Tibial artery (tissue), 4 donors: ENCODE data around the gene HNRNPUL1.

ENCODE experiments used
- DNase-seq, 2 donors: peaks; one replicate each; pipeline ENCODE4 v3.0.0-alpha.2; 2019
- H3K27ac ChIP-seq, 2 donors: fragments of 200-600 bp; sonication (generic) in 1 of 2; 1 replicate in 1 of 2; 2 replicates in 1 of 2; pipeline ENCODE4 v1.5.1; 2018 to 2019; ENCODE audit warnings: mild to moderate bottlenecking in 1 of 2
- H3K27me3 ChIP-seq, 2 donors: fragments of 200-600 bp; sonication (generic) in 1 of 2; one replicate each; pipeline versions ENCODE4 v1.5.1 to v1.6.0; 2016 to 2019
- H3K36me3 ChIP-seq, 3 donors: fragments of 200-600 bp; sonication (generic) in 2 of 3; one replicate each; pipeline ENCODE4 v1.5.1; 2016 to 2019; ENCODE audit warnings: mild to moderate bottlenecking in 2 of 3
- H3K4me1 ChIP-seq, 4 donors: fragments of 200-600 bp; sonication (generic) in 2 of 4; 1 replicate in 3 of 4; 2 replicates in 1 of 4; pipeline ENCODE4 v1.5.1; 2016 to 2019
- H3K4me3 ChIP-seq, 2 donors: fragments of 200-600 bp; sonication (generic) in 1 of 2; 1 replicate in 1 of 2; 2 replicates in 1 of 2; pipeline ENCODE4 v1.5.1; 2018 to 2019; ENCODE audit warnings: mild to moderate bottlenecking in 2 of 2
- H3K9me3 ChIP-seq, 3 donors: fragments of 200-600 bp; sonication (generic) in 1 of 3; one replicate each; pipeline ENCODE4 v1.5.1; 2016 to 2019
- CTCF ChIP-seq, 2 experiments: fragments of 200-600 bp in 1 of 2; fragments of 450-650 bp in 1 of 2; IDR thresholded peaks; one replicate each; pipeline ENCODE4 v1.5.1; 2017 to 2019; ENCODE audit warnings: antibody characterized with exemption in 2 of 2, mild to moderate bottlenecking in 1 of 2, moderate library complexity in 1 of 2
- intact Hi-C: fragments of 100-400 bp; cut with DNase I; formaldehyde crosslinking; loops from one replicate; pipeline ENCODE4 v1.15.0; 2023; ENCODE audit warnings: low total_unique reads

HNRNPUL1 gene

GRCh38 chr19:41311613-41312012 is 47.4 kb downstream of the HNRNPUL1 start:
- H3K4me3 ChIP-seq = peak overlapping the region in 1 of 2 donors; percentile 69
- peak overlapping the region in 1 of 2 donors; percentile 88 for H3K27ac ChIP-seq

GRCh38 chr19:41316306-41316920 is 52.2 kb downstream of the HNRNPUL1 start:
- intact Hi-C loops = no loop called here
- H3K36me3 ChIP-seq = peaks cover 37 to 89% (median 73%) of the 10 kb centered on the region in 3 donors
- H3K4me3 ChIP-seq = no peak overlapping the region
- H3K4me1 ChIP-seq = peaks cover 0 to 16% (median 8%) of the 10 kb centered on the region in 4 donors
- no peaks in the 10 kb centered on the region for H3K27me3 ChIP-seq
- DNase-seq = no peak
- no peak for TF ChIP-seq CTCF (IDR thresholded peaks at IDR 0.05)
- H3K27ac ChIP-seq = no peak overlapping the region
- no peaks in the 10 kb centered on the region for H3K9me3 ChIP-seq

More at GRCh38 chr19:41311613-41312012, 47.4 kb downstream of the HNRNPUL1 start:
- no peak for DNase-seq
- H3K36me3 ChIP-seq = peaks cover 17 to 55% (median 37%) of the 10 kb centered on the region in 3 donors
- H3K27me3 ChIP-seq = no peaks in the 10 kb centered on the region
- peaks cover 4 to 40% (median 32%) of the 10 kb centered on the region in 4 donors for H3K4me1 ChIP-seq
- intact Hi-C loops = loop anchor here (5.0 kb wide), 1 partner anchor 41 kb away; the partner anchor contains the start of gene TGFB1
- H3K9me3 ChIP-seq = no peaks in the 10 kb centered on the region
- TF ChIP-seq CTCF (IDR thresholded peaks at IDR 0.05) = no peak

GRCh38 chr19:41318696-41319499 is 54.7 kb downstream of the HNRNPUL1 start:
- H3K36me3 ChIP-seq = peaks cover 32 to 84% (median 54%) of the 10 kb centered on the region in 3 donors
- no peak overlapping the region for H3K27ac ChIP-seq
- H3K27me3 ChIP-seq = no peaks in the 10 kb centered on the region
- DNase-seq = no peak
- no peak for TF ChIP-seq CTCF (IDR thresholded peaks at IDR 0.05)
- peaks cover 0 to 26% (median 21%) of the 10 kb centered on the region in 4 donors for H3K4me1 ChIP-seq
- intact Hi-C loops = no loop called here
- no peak overlapping the region for H3K4me3 ChIP-seq
- H3K9me3 ChIP-seq = no peaks in the 10 kb centered on the region

GRCh38 chr19:41319500-41320184 is 55.5 kb downstream of the HNRNPUL1 start:
- Histone ChIP-seq H3K27ac (no peak overlapping the region), H3K9me3 (no peaks in the 10 kb centered on the region), H3K27me3 (no peaks in the 10 kb centered on the region), H3K4me1 (peaks cover 0 to 33% (median 29%) of the 10 kb centered on the region in 4 donors), H3K36me3 (peaks cover 32 to 77% (median 54%) of the 10 kb centered on the region in 3 donors), H3K4me3 (no peak overlapping the region)
- no peak for TF ChIP-seq CTCF (IDR thresholded peaks at IDR 0.05)
- DNase-seq = no peak
- intact Hi-C loops = no loop called here

- H3K9me3 ChIP-seq = no peaks in the 10 kb centered on the region
- H3K27ac ChIP-seq = no peak overlapping the region
- no peak overlapping the region for H3K4me3 ChIP-seq
- H3K27me3 ChIP-seq = no peaks in the 10 kb centered on the region
- peaks cover 32 to 74% (median 54%) of the 10 kb centered on the region in 3 donors for H3K36me3 ChIP-seq
- no peak for DNase-seq
- intact Hi-C loops = no loop called here
- H3K4me1 ChIP-seq = peaks cover 0 to 39% (median 34%) of the 10 kb centered on the region in 4 donors
- no peak for TF ChIP-seq CTCF (IDR thresholded peaks at IDR 0.05)
Measured at GRCh38 chr19:41320185-41320518, 56.0 kb downstream of the HNRNPUL1 start.
